ENCODE results near the gene MRPS22. TPM values are rescaled to one million over a fixed set of nuclear protein-coding genes. Genes with fewer than 3 reads are reported as not detected.

Gene MRPS22
- total RNA-seq, 4 donors from 2014 or later = 34.8 to 52.2 (median 40.7) TPM

DNA sequence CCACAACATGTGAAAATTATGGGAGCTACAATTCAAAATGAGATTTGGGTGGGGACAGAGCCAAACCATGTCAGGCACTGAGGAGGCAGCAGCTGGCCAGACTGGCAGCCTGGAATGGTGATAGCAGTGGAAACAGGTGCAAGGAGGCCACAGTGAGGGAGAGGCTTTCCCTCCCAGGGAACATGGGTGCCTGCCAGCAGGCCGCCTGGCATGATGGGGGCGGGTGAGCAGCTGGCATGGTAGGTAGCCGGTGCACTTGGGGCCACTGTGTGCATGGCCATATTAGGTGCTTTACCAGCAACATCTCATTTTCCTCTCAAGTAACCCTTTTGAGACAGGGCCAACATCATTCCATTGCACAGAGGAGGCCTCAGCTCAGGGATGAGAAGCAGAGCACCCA, 18.3 kb upstream of the MRPS22 start:
- no peak for DNase-seq (ENCODE audit: low spot score)
- TF ChIP-seq, protein P1, sequence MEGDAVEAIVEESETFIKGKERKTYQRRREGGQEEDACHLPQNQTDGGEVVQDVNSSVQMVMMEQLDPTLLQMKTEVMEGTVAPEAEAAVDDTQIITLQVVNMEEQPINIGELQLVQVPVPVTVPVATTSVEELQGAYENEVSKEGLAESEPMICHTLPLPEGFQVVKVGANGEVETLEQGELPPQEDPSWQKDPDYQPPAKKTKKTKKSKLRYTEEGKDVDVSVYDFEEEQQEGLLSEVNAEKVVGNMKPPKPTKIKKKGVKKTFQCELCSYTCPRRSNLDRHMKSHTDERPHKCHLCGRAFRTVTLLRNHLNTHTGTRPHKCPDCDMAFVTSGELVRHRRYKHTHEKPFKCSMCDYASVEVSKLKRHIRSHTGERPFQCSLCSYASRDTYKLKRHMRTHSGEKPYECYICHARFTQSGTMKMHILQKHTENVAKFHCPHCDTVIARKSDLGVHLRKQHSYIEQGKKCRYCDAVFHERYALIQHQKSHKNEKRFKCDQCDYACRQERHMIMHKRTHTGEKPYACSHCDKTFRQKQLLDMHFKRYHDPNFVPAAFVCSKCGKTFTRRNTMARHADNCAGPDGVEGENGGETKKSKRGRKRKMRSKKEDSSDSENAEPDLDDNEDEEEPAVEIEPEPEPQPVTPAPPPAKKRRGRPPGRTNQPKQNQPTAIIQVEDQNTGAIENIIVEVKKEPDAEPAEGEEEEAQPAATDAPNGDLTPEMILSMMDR (IDR thresholded peaks at IDR 0.05) = no peak
- ATAC-seq (ENCODE audit: low FRiP score) = no peak

DNA sequence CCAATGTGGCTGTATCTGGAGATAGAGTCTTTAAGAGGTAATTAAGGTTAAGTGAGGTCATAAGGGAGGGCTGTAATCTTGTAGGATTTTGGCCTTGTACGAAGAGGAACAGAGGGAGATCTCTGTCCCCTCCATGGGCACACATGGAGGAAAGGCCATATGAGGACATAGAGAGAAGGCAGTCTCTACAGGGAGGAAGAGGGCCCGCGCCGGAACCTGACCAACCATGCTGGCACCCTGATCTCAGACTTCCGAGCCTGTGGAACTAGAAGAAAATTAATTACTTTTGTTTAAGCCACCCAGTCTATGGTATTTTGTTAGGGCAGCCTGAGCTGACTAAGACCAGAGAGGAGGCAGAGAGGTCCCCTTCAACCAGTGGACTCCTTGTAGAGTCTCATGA, 17.7 kb upstream of the MRPS22 start:
- DNase-seq (ENCODE audit: low spot score) = no peak
- TF ChIP-seq, protein P1 (IDR thresholded peaks at IDR 0.05) = no peak
- ATAC-seq (ENCODE audit: low FRiP score) = no peak

DNA sequence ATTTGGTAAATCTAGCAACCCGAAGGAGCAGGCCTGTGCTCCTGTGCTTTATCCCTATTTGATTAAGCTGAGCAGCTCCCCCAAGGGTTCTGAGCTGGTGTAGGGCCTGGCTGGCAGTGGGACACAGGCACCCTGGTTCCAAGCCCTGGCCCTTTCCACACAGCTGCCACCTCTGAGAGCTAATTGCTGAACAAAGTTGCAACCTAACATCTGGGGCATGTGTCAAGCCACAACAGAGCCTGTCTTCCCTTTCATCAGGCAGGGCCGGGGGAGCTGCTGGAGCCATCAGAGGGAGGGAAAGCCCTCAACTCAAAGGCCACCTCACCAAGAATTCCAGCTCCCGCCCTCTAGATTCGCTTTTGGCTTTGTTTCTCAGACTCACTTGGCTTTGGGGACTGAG, 17.1 kb upstream of the MRPS22 start:
- TF ChIP-seq, protein P1 (IDR thresholded peaks at IDR 0.05) = no peak
- no peak for ATAC-seq (ENCODE audit: low FRiP score)
- DNase-seq (ENCODE audit: low spot score) = no peak

DNA sequence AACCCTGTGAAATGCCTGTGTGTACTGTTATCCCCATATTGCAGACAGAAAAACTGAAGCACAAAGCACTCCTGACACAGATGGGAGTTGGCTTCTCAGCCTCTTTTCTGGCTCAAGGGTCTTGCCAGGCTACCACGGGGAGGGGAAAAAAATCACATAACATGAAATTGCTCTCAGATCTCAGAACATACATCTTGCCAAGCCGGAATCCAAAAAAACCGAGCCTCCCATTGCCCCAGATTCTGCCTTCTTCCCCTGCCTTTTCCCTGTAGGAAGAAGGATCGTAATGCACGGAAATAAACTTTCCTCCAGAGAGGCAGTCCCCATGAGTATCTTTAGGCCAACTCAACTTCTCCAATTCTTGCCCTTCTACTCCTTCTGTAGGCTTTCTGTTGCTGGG, 16.6 kb upstream of the MRPS22 start:
- TF ChIP-seq, protein P1 (IDR thresholded peaks at IDR 0.05) = no peak
- DNase-seq (ENCODE audit: low spot score) = no peak
- no peak for ATAC-seq (ENCODE audit: low FRiP score)

DNA sequence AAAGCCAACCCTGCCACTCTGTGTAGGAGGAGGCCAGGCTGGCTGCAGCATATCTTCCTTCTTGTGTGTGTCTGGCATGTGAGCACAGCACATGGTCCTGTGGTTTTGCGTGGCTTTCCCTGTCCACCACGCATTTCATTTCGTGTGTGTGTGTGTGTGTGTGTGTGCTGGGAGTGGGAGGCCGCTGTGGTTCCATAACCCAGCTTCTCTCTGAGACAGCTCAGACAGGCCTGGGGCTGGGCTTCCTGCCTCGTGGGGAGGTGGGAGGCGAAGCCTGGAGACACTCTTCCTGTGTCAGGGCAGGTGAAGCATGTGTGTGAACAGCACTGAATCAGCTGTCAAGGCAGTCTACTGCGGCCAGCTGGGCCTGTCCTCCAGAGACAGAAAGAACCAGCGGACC, 16.0 kb upstream of the MRPS22 start:
- no peak for ATAC-seq (ENCODE audit: low FRiP score)
- TF ChIP-seq, protein P1 (IDR thresholded peaks at IDR 0.05) = no peak

DNA sequence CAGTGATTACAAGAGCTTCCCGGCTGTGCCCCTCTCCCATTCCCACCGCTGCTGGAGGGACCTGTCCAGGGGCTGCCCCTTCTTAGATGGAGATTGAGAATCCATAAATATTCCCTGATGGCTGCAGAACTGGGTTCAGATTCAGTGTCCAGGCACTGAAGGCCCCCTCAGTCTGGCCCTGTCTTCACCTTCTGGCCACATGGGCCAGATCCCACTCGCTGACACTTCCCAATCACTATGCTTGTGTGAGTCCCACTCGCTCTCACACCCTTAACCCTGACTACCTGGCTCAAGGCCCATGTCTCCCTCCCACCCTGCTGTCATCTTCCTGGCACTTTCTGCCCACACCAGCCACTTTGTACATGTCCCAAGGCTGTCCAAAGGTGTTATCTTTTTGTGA, 15.5 kb upstream of the MRPS22 start:
- no peak for DNase-seq (ENCODE audit: low spot score)
- TF ChIP-seq, protein P1 (IDR thresholded peaks at IDR 0.05) = no peak
- no peak for ATAC-seq (ENCODE audit: low FRiP score)

More for the DNA sequence above, 16.0 kb upstream of the MRPS22 start:
- no peak for DNase-seq (ENCODE audit: low spot score)

DNA sequence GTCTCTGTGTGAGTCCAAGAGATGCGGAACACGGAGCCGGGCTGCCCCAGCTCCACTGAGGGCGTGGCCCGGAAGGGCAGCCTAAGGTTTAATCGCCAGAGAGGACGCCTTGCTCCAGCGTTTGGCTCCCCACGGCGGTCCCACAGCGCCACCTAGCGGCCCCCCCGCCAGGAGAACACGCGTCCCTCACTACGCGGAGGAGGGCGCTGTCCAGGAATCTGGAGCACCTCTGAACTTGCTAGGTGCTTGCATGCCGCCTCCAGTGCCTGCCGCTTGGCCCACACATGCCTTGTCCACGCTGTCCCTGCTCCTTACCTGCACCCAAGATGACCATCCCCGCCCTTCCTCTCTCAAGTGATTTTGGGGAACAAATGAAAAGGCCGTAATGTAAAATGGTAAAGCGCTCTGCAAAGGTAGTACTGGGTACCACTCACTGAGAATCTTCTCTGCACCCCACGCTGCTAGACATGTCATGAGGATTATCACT, 14.4 kb upstream of the MRPS22 start:
- peak; percentile 95 for ATAC-seq (ENCODE audit: low FRiP score)
- TF ChIP-seq, protein P1 (IDR thresholded peaks at IDR 0.05) = peak in 2 of 3 donors; percentile 56 to 89
- DNase-seq (ENCODE audit: low spot score) = peak; percentile 91
